Measurements from ENCODE around the gene HIVEP1. TPM values are rescaled to one million over a fixed set of nuclear protein-coding genes. Genes with fewer than 3 reads are reported as not detected.

HIVEP1 gene
- total and polyA plus RNA-seq, 2 of the 8 experiments (the other 6 are each of a cell fraction or from before 2014, with no cell fraction given), result 22.6 to 23.1 TPM

DNA sequence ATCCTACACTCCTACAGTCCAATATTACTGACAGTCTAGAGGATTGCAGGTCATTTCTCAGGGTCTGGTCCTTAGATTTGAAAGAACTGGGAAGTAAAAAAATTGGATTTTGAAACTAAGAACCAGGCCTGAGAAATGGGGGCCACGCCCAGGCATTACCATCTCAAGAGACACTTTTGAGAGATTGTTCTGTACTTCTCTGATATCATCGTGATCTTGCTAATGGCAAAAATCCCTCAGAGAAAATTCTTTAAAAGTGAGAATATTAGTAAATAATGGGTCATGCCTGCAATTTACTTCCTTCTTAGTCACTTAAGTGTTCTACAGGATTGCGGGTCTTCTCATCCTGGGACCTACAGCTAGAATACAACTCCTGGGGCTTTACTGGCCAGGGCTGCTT, 42.0 kb upstream of the HIVEP1 start (continued):
- TF ChIP-seq, protein P1, sequence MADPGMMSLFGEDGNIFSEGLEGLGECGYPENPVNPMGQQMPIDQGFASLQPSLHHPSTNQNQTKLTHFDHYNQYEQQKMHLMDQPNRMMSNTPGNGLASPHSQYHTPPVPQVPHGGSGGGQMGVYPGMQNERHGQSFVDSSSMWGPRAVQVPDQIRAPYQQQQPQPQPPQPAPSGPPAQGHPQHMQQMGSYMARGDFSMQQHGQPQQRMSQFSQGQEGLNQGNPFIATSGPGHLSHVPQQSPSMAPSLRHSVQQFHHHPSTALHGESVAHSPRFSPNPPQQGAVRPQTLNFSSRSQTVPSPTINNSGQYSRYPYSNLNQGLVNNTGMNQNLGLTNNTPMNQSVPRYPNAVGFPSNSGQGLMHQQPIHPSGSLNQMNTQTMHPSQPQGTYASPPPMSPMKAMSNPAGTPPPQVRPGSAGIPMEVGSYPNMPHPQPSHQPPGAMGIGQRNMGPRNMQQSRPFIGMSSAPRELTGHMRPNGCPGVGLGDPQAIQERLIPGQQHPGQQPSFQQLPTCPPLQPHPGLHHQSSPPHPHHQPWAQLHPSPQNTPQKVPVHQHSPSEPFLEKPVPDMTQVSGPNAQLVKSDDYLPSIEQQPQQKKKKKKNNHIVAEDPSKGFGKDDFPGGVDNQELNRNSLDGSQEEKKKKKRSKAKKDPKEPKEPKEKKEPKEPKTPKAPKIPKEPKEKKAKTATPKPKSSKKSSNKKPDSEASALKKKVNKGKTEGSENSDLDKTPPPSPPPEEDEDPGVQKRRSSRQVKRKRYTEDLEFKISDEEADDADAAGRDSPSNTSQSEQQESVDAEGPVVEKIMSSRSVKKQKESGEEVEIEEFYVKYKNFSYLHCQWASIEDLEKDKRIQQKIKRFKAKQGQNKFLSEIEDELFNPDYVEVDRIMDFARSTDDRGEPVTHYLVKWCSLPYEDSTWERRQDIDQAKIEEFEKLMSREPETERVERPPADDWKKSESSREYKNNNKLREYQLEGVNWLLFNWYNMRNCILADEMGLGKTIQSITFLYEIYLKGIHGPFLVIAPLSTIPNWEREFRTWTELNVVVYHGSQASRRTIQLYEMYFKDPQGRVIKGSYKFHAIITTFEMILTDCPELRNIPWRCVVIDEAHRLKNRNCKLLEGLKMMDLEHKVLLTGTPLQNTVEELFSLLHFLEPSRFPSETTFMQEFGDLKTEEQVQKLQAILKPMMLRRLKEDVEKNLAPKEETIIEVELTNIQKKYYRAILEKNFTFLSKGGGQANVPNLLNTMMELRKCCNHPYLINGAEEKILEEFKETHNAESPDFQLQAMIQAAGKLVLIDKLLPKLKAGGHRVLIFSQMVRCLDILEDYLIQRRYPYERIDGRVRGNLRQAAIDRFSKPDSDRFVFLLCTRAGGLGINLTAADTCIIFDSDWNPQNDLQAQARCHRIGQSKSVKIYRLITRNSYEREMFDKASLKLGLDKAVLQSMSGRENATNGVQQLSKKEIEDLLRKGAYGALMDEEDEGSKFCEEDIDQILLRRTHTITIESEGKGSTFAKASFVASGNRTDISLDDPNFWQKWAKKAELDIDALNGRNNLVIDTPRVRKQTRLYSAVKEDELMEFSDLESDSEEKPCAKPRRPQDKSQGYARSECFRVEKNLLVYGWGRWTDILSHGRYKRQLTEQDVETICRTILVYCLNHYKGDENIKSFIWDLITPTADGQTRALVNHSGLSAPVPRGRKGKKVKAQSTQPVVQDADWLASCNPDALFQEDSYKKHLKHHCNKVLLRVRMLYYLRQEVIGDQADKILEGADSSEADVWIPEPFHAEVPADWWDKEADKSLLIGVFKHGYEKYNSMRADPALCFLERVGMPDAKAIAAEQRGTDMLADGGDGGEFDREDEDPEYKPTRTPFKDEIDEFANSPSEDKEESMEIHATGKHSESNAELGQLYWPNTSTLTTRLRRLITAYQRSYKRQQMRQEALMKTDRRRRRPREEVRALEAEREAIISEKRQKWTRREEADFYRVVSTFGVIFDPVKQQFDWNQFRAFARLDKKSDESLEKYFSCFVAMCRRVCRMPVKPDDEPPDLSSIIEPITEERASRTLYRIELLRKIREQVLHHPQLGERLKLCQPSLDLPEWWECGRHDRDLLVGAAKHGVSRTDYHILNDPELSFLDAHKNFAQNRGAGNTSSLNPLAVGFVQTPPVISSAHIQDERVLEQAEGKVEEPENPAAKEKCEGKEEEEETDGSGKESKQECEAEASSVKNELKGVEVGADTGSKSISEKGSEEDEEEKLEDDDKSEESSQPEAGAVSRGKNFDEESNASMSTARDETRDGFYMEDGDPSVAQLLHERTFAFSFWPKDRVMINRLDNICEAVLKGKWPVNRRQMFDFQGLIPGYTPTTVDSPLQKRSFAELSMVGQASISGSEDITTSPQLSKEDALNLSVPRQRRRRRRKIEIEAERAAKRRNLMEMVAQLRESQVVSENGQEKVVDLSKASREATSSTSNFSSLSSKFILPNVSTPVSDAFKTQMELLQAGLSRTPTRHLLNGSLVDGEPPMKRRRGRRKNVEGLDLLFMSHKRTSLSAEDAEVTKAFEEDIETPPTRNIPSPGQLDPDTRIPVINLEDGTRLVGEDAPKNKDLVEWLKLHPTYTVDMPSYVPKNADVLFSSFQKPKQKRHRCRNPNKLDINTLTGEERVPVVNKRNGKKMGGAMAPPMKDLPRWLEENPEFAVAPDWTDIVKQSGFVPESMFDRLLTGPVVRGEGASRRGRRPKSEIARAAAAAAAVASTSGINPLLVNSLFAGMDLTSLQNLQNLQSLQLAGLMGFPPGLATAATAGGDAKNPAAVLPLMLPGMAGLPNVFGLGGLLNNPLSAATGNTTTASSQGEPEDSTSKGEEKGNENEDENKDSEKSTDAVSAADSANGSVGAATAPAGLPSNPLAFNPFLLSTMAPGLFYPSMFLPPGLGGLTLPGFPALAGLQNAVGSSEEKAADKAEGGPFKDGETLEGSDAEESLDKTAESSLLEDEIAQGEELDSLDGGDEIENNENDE (IDR thresholded peaks at IDR 0.05; ENCODE audit: insufficient replicate concordance, low read length), result no peak
- TF ChIP-seq JUND (IDR thresholded peaks at IDR 0.05; ENCODE audit: low read length), result no peak
- no peak for TF ChIP-seq HDAC6 (IDR thresholded peaks at IDR 0.05; ENCODE audit: low read depth, low read length)
